Measurements from ENCODE around the gene CIBAR2.

CIBAR2 gene

DNA sequence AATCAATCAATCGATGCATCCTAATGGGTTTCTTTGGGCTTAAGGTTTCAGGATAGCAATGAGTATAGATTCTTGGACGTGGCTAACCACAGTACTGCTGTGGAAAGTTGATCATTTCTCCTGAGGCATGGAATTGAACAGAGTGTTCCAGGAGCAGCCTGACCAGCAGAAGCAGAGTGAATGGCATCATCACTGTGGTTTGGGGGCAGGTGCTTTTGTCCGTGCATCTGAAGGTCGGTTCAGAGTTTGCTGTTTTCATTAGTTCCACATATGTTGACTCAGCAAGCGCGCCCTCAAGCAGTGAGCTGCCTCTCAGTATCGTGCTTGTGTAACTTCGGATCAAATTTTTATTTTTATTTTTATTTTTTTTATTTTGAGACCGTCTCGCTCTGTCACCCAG lies 59.7 kb downstream of the CIBAR2 start:
- H3K4me3 ChIP-seq (ENCODE audit: low read length) = no peak overlapping the region
- no peaks in the 10 kb centered on the region for H4K20me1 ChIP-seq (ENCODE audit: insufficient read depth, low read length)
- H3K9me3 ChIP-seq (ENCODE audit: insufficient read depth, low read length) = no peaks in the 10 kb centered on the region
- TF ChIP-seq EZH2phosphoT487 (IDR thresholded peaks at IDR 0.05; ENCODE audit: low read depth) = no peak
- TF ChIP-seq CTCF (IDR thresholded peaks at IDR 0.05; ENCODE audit: low read depth, low read length) = no peak
- peaks cover 9% of the 10 kb centered on the region for H3K4me1 ChIP-seq (ENCODE audit: low read length)
- H3K27ac ChIP-seq (ENCODE audit: low read length) = no peak overlapping the region
- H3K27me3 ChIP-seq (ENCODE audit: low read depth, low read length) = peaks cover 35% of the 10 kb centered on the region
- H3K36me3 ChIP-seq (replicated peaks; ENCODE audit: low read depth, low read length) = no peaks in the 10 kb centered on the region
- H3K4me2 ChIP-seq (ENCODE audit: low read length) = no peak overlapping the region
- no peak overlapping the region for H2AFZ ChIP-seq (ENCODE audit: low read depth, low read length)
- H3K79me2 ChIP-seq (ENCODE audit: low read length) = no peaks in the 10 kb centered on the region
- H3K9ac ChIP-seq (ENCODE audit: low read length) = no peak overlapping the region

DNA sequence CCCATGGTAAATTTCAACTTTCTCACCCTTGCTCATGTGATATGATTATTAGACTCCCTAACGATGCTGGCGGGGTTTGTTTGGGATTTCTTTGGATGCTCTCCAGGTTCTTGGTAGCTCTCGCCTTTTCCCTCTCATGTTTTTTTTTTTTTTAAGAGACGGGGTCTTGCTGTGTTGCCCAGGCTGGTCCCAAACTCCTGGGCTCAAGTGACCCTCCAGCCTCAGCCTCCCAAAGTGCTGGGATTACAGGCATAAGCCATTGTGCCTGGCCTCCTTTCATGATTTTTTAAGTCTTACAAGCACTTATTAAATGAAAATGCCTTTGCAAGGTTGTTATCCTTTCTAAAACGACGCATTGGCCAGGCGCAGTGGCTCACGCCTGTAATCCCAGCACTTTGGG lies 60.6 kb downstream of the CIBAR2 start:
- Histone ChIP-seq H3K36me3 (replicated peaks; ENCODE audit: low read depth, low read length) (no peaks in the 10 kb centered on the region), H2AFZ (ENCODE audit: low read depth, low read length) (no peak overlapping the region), H3K4me2 (ENCODE audit: low read length) (no peak overlapping the region), H3K4me3 (ENCODE audit: low read length) (no peak overlapping the region), H3K27me3 (ENCODE audit: low read depth, low read length) (peaks cover 35% of the 10 kb centered on the region), H3K4me1 (ENCODE audit: low read length) (peaks cover 9% of the 10 kb centered on the region), H4K20me1 (ENCODE audit: insufficient read depth, low read length) (no peaks in the 10 kb centered on the region), H3K9me3 (ENCODE audit: insufficient read depth, low read length) (no peaks in the 10 kb centered on the region), H3K27ac (ENCODE audit: low read length) (no peak overlapping the region), H3K9ac (ENCODE audit: low read length) (no peak overlapping the region), H3K79me2 (ENCODE audit: low read length) (no peaks in the 10 kb centered on the region)
- TF ChIP-seq CTCF (IDR thresholded peaks at IDR 0.05; ENCODE audit: low read depth, low read length) = no peak
- no peak for TF ChIP-seq EZH2phosphoT487 (IDR thresholded peaks at IDR 0.05; ENCODE audit: low read depth)

DNA sequence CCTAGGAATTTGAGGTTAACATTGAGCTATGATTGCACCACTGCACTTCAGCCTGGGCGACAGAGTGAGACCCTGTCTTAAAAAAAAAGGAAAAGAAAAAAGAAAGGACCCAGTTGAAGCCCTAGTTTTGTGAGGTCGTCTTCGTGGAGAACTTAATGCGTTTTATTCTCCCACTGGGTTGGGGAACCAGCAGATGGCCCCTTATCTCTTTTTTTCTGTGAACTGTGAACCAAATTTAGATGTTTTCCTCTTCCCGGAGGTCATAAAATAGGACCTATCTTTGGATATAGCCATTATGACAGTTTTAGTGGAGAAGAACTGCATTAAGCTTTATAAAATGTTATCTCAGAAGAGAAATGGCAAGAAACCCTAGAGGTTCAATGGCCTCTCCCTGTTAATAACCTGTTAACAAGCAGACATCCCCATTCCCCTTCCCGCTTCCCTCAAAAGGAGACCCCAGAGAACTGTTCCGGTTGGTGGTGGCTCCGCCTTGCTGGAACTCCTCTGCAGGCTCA lies 61.1 kb downstream of the CIBAR2 start:
- Histone ChIP-seq H3K79me2 (ENCODE audit: low read length) (no peaks in the 10 kb centered on the region), H4K20me1 (ENCODE audit: insufficient read depth, low read length) (no peaks in the 10 kb centered on the region), H2AFZ (ENCODE audit: low read depth, low read length) (no peak overlapping the region), H3K27me3 (ENCODE audit: low read depth, low read length) (peaks cover 36% of the 10 kb centered on the region), H3K36me3 (replicated peaks; ENCODE audit: low read depth, low read length) (no peaks in the 10 kb centered on the region), H3K9ac (ENCODE audit: low read length) (no peak overlapping the region), H3K27ac (ENCODE audit: low read length) (no peak overlapping the region), H3K4me3 (ENCODE audit: low read length) (no peak overlapping the region), H3K4me1 (ENCODE audit: low read length) (peaks cover 9% of the 10 kb centered on the region), H3K4me2 (ENCODE audit: low read length) (no peak overlapping the region), H3K9me3 (ENCODE audit: insufficient read depth, low read length) (no peaks in the 10 kb centered on the region)
- TF ChIP-seq EZH2phosphoT487 (IDR thresholded peaks at IDR 0.05; ENCODE audit: low read depth) (no peak), CTCF (IDR thresholded peaks at IDR 0.05; ENCODE audit: low read depth, low read length) (no peak)

GRCh38 chr16:85049706-85050305 lies 62.5 kb downstream of the CIBAR2 start:
- no peak overlapping the region for H3K4me3 ChIP-seq (ENCODE audit: low read length)
- H2AFZ ChIP-seq (ENCODE audit: low read depth, low read length) = no peak overlapping the region
- H3K27me3 ChIP-seq (ENCODE audit: low read depth, low read length) = peaks cover 41% of the 10 kb centered on the region
- H4K20me1 ChIP-seq (ENCODE audit: insufficient read depth, low read length) = no peaks in the 10 kb centered on the region
- no peak overlapping the region for H3K27ac ChIP-seq (ENCODE audit: low read length)
- no peaks in the 10 kb centered on the region for H3K9me3 ChIP-seq (ENCODE audit: insufficient read depth, low read length)
- H3K4me1 ChIP-seq (ENCODE audit: low read length) = no peaks in the 10 kb centered on the region
- TF ChIP-seq CTCF (IDR thresholded peaks at IDR 0.05; ENCODE audit: low read depth, low read length) (no peak), EZH2phosphoT487 (IDR thresholded peaks at IDR 0.05; ENCODE audit: low read depth) (no peak)
- no peaks in the 10 kb centered on the region for H3K36me3 ChIP-seq (replicated peaks; ENCODE audit: low read depth, low read length)
- H3K9ac ChIP-seq (ENCODE audit: low read length) = no peak overlapping the region
- H3K79me2 ChIP-seq (ENCODE audit: low read length) = no peaks in the 10 kb centered on the region
- no peak overlapping the region for H3K4me2 ChIP-seq (ENCODE audit: low read length)

Data from OCI-LY3 (cell line).